Upper lobe of right lung (tissue), 1 donor: Measurements from ENCODE around the gene LHFPL6. TPM values are rescaled to one million over a fixed set of nuclear protein-coding genes. Genes with fewer than 3 reads are reported as not detected.
A peak's percentile ranks its signal among the peaks of the same experiment; 100 is the strongest.

Source experiments
- ATAC-seq: fragments of 200-7000 bp; cut with Tn5 transposase; one replicate; pipeline ENCODE4 v1.9.1; 2020; ENCODE audit warnings: mild to moderate bottlenecking, moderate library complexity
- DNase-seq: peaks from one replicate; pipeline ENCODE4 v3.0.0-alpha.2; 2020
- H3K27ac ChIP-seq: fragments of 200-600 bp; one replicate; pipeline ENCODE4 v1.8.0; 2022
- H3K27me3 ChIP-seq: fragments of 200-600 bp; one replicate; pipeline ENCODE4 v1.8.0; 2022; ENCODE audit warnings: mild to moderate bottlenecking
- H3K36me3 ChIP-seq: fragments of 200-600 bp; one replicate; pipeline ENCODE4 v1.8.0; 2022
- H3K4me1 ChIP-seq: fragments of 200-600 bp; one replicate; pipeline ENCODE4 v1.8.0; 2022
- H3K4me3 ChIP-seq: fragments of 200-600 bp; one replicate; pipeline ENCODE4 v1.8.0; 2022; ENCODE audit warnings: mild to moderate bottlenecking
- H3K9me3 ChIP-seq: fragments of 200-600 bp; one replicate; pipeline ENCODE4 v1.8.0; 2022
- CTCF ChIP-seq: fragments of 200-600 bp; IDR thresholded peaks from one replicate; pipeline ENCODE4 v1.8.0; 2022; ENCODE audit warnings: antibody characterized with exemption
- intact Hi-C: fragments of 100-400 bp; cut with DNase I; formaldehyde crosslinking; loops from one replicate; pipeline ENCODE4 v1.11.0; 2022
- total RNA-seq: library from RNA; stranded (reverse); fragmentation: NEBNext Ultra II Directional; extraction: Animal tissue kit (Norgen Biotek cat#: 25700); gene quantifications from one replicate; pipeline ENCODE4 v1.2.1, GENCODE V29; 2021
- donor health status: DM: no; HTN: yes; CAD: no; lungs with severe emphysema.

LHFPL6 gene
- total RNA-seq, 1 donor from 2014 or later: 80.0 TPM

- no peak for ATAC-seq
- H3K27me3 ChIP-seq: no peaks in the 10 kb centered on the region
- H3K9me3 ChIP-seq: no peaks in the 10 kb centered on the region
- no peak for DNase-seq
- no peak for TF ChIP-seq CTCF
- no peak overlapping the region for H3K27ac ChIP-seq
- no peaks in the 10 kb centered on the region for H3K36me3 ChIP-seq
- peaks cover 15% of the 10 kb centered on the region for H3K4me1 ChIP-seq
- intact Hi-C loops: no loop called here
- H3K4me3 ChIP-seq: no peak overlapping the region
Observed at GRCh38 chr13:39329182-39329639, 273.8 kb downstream of the LHFPL6 start.

GRCh38 chr13:39327172-39327479 is 275.9 kb downstream of the LHFPL6 start:
- Histone ChIP-seq H3K27ac (no peak overlapping the region), H3K9me3 (no peaks in the 10 kb centered on the region), H3K4me1 (peaks cover 15% of the 10 kb centered on the region), H3K27me3 (no peaks in the 10 kb centered on the region), H3K4me3 (no peak overlapping the region), H3K36me3 (no peaks in the 10 kb centered on the region)
- TF ChIP-seq CTCF: no peak
- intact Hi-C loops: no loop called here
- ATAC-seq (peak; percentile 23), DNase-seq (no peak)

- Histone ChIP-seq H3K36me3 (no peaks in the 10 kb centered on the region), H3K27me3 (no peaks in the 10 kb centered on the region), H3K27ac (no peak overlapping the region), H3K9me3 (no peaks in the 10 kb centered on the region), H3K4me1 (peaks cover 15% of the 10 kb centered on the region), H3K4me3 (no peak overlapping the region)
- intact Hi-C loops: no loop called here
- TF ChIP-seq CTCF: no peak
- DNase-seq (no peak), ATAC-seq (no peak)
Observed at GRCh38 chr13:39326469-39327171, 276.4 kb downstream of the LHFPL6 start.

- no peaks in the 10 kb centered on the region for H3K9me3 ChIP-seq
- ATAC-seq (peak; percentile 29), DNase-seq (no peak)
- TF ChIP-seq CTCF: no peak
- intact Hi-C loops: no loop called here
- H3K27me3 ChIP-seq: no peaks in the 10 kb centered on the region
- H3K4me3 ChIP-seq: no peak overlapping the region
- no peak overlapping the region for H3K27ac ChIP-seq
- no peaks in the 10 kb centered on the region for H3K36me3 ChIP-seq
- peaks cover 15% of the 10 kb centered on the region for H3K4me1 ChIP-seq
Observed at GRCh38 chr13:39324806-39325311, 278.1 kb downstream of the LHFPL6 start.

GRCh38 chr13:39322836-39323585 is 280.0 kb downstream of the LHFPL6 start:
- no peaks in the 10 kb centered on the region for H3K36me3 ChIP-seq
- no peak for DNase-seq
- intact Hi-C loops: no loop called here
- peaks cover 15% of the 10 kb centered on the region for H3K4me1 ChIP-seq
- H3K27ac ChIP-seq: no peak overlapping the region
- no peaks in the 10 kb centered on the region for H3K27me3 ChIP-seq
- no peaks in the 10 kb centered on the region for H3K9me3 ChIP-seq
- no peak overlapping the region for H3K4me3 ChIP-seq
- no peak for ATAC-seq
- no peak for TF ChIP-seq CTCF
